Measurements from ENCODE around the gene SELP. TPM values are rescaled to one million over a fixed set of nuclear protein-coding genes. Genes with fewer than 3 reads are reported as not detected.

Gene SELP
- total RNA-seq, 1 donor from 2014 or later, result 0.65 TPM

DNA sequence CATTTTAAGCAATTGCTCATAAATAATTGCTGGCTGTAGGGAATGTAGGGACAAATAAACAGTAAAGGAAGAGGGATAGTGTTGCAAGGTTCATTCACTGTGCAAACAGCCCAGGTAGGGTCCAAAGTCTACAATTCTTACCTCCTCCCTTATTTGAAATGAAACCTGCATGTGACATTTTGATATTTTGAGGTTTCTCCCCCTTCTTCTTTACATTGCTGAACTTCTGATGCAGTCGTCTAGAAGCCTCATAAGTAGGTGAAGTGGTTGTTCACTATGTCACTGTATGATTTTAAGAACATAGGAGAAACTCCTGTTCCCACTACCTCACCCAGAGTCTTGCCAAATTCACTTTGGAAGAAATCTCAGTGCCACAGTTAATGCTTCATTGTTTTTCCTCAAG is 59.8 kb downstream of the SELP start:
- TF ChIP-seq, protein P1, sequence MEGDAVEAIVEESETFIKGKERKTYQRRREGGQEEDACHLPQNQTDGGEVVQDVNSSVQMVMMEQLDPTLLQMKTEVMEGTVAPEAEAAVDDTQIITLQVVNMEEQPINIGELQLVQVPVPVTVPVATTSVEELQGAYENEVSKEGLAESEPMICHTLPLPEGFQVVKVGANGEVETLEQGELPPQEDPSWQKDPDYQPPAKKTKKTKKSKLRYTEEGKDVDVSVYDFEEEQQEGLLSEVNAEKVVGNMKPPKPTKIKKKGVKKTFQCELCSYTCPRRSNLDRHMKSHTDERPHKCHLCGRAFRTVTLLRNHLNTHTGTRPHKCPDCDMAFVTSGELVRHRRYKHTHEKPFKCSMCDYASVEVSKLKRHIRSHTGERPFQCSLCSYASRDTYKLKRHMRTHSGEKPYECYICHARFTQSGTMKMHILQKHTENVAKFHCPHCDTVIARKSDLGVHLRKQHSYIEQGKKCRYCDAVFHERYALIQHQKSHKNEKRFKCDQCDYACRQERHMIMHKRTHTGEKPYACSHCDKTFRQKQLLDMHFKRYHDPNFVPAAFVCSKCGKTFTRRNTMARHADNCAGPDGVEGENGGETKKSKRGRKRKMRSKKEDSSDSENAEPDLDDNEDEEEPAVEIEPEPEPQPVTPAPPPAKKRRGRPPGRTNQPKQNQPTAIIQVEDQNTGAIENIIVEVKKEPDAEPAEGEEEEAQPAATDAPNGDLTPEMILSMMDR (IDR thresholded peaks at IDR 0.05; ENCODE audit: unreplicated experiment), result no peak
- no peaks in the 10 kb centered on the region for H3K27me3 Mint-ChIP-seq (ENCODE audit: low read depth)
- peaks cover under 1% of the 10 kb centered on the region for H3K36me3 Mint-ChIP-seq
- no peak for DNase-seq (ENCODE audit: low spot score in 2 of 2, unreplicated experiment in 2 of 2)
- no peak overlapping the region for H3K4me3 Mint-ChIP-seq
- peaks cover 2% of the 10 kb centered on the region for H3K9me3 Mint-ChIP-seq
- no peak overlapping the region for H3K27ac Mint-ChIP-seq
- peaks cover 46% of the 10 kb centered on the region for H3K4me1 Mint-ChIP-seq

DNA sequence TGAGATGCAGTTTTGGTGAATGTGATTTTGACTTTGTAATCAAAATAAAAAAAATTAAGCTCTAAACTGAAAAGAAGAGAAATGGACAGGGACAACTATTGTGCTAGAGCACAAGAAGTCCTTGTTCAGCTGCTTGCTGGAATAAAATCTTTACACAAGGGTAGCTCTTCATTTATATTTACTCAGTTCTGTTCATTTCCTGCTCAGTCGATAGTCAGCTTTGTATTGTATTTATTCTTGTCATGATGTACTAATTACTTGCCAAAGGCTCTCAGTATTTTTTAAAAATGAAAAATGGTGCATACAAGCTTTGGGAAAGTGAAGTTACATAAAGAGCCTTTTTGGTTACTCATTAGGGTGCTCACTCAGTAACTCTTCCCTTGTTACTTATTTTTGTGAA is 61.4 kb downstream of the SELP start:
- Mint-ChIP-seq H3K9me3 (peaks cover 14% of the 10 kb centered on the region), H3K4me3 (no peak overlapping the region), H3K27me3 (ENCODE audit: low read depth) (no peaks in the 10 kb centered on the region), H3K4me1 (peaks cover 49% of the 10 kb centered on the region), H3K36me3 (peaks cover 13% of the 10 kb centered on the region), H3K27ac (no peak overlapping the region)
- no peak for DNase-seq (ENCODE audit: low spot score in 2 of 2, unreplicated experiment in 2 of 2)
- TF ChIP-seq, protein P1 (IDR thresholded peaks at IDR 0.05; ENCODE audit: unreplicated experiment), result no peak

- Mint-ChIP-seq H3K9me3 (peaks cover 31% of the 10 kb centered on the region), H3K27me3 (ENCODE audit: low read depth) (no peaks in the 10 kb centered on the region), H3K4me3 (no peak overlapping the region), H3K36me3 (peaks cover 19% of the 10 kb centered on the region), H3K27ac (peak overlapping the region; percentile 86), H3K4me1 (peaks cover 36% of the 10 kb centered on the region)
- DNase-seq (ENCODE audit: low spot score in 2 of 2, unreplicated experiment in 2 of 2), result no peak
- TF ChIP-seq, protein P1 (IDR thresholded peaks at IDR 0.05; ENCODE audit: unreplicated experiment), result no peak
These were observed 64.3 kb downstream of the SELP start for GRCh38 chr1:169565335-169566271.

DNA sequence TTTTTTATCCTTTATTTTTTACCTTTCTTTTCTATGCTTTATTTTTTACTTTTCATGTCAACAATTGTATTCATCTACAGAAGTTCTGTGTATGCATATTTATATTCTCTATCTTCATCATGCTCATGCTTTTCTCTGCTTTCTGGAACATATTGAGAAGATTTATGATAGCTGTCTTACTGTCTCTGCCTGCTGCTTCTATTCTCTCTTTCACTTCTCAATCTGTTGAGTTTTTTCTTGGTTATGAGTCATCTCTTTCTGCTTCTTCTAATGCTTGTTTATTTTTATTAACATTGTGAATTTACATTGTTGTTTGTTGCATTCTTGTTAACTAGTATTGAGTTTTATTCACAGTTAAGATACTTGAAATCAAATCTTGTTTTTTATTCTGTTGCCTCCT is 66.3 kb downstream of the SELP start:
- peaks cover 34% of the 10 kb centered on the region for H3K9me3 Mint-ChIP-seq
- H3K27me3 Mint-ChIP-seq (ENCODE audit: low read depth), result no peaks in the 10 kb centered on the region
- TF ChIP-seq, protein P1 (IDR thresholded peaks at IDR 0.05; ENCODE audit: unreplicated experiment), result no peak
- DNase-seq (ENCODE audit: low spot score in 2 of 2, unreplicated experiment in 2 of 2), result no peak
- no peak overlapping the region for H3K27ac Mint-ChIP-seq
- peaks cover 19% of the 10 kb centered on the region for H3K36me3 Mint-ChIP-seq
- peaks cover 24% of the 10 kb centered on the region for H3K4me1 Mint-ChIP-seq
- no peak overlapping the region for H3K4me3 Mint-ChIP-seq

DNA sequence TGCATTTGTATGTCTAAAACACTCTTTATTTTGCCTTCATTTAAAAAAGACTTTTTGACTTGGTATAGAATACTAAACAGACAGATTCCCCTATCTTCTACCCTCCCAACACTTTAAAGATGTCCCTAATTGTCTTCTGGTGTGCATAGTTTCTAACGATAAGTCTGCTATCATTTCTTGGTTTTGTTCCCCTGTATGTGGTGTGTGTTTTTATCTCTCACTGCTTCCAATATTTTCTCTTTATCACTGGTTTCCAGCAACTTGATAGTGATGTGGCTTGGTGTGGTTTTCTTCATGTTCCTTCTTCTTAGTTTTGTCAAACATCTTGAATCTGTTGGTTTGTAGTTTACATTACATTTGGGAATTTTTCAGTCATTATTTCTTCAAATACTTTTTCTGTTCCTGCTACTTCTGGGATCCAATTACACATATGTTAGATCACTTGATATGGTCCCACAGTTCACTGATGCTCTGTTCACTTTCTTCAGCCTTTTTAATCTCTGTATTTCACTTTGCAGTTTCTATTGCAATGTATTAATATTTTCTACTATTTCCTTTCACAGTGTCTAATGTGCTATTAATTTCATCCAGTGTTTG is 66.8 kb downstream of the SELP start:
- peaks cover 19% of the 10 kb centered on the region for H3K36me3 Mint-ChIP-seq
- H3K9me3 Mint-ChIP-seq, result peaks cover 34% of the 10 kb centered on the region
- no peak overlapping the region for H3K27ac Mint-ChIP-seq
- peaks cover 26% of the 10 kb centered on the region for H3K4me1 Mint-ChIP-seq
- DNase-seq (ENCODE audit: low spot score in 2 of 2, unreplicated experiment in 2 of 2), result no peak
- no peaks in the 10 kb centered on the region for H3K27me3 Mint-ChIP-seq (ENCODE audit: low read depth)
- H3K4me3 Mint-ChIP-seq, result no peak overlapping the region
- TF ChIP-seq, protein P1 (IDR thresholded peaks at IDR 0.05; ENCODE audit: unreplicated experiment), result no peak

Data from mesothelial cell of epicardium (in vitro differentiated cells).